ENCODE measurements around the gene MIPEP. TPM values are rescaled to one million over a fixed set of nuclear protein-coding genes. Genes with fewer than 3 reads are reported as not detected.
A peak's percentile ranks its signal among the peaks of the same experiment; 100 is the strongest.

MIPEP gene
- total RNA-seq, 1 donor from 2014 or later = 14.0 TPM

- Mint-ChIP-seq H3K27me3 (ENCODE audit: unreplicated experiment) (peaks cover 2% of the 10 kb centered on the region), H3K27ac (ENCODE audit: unreplicated experiment) (no peak overlapping the region), H3K4me1 (ENCODE audit: unreplicated experiment) (peaks cover 11% of the 10 kb centered on the region), H3K36me3 (ENCODE audit: unreplicated experiment) (no peaks in the 10 kb centered on the region), H3K4me3 (ENCODE audit: unreplicated experiment) (no peak overlapping the region), H3K9me3 (ENCODE audit: unreplicated experiment) (no peaks in the 10 kb centered on the region)
- DNase-seq (ENCODE audit: extremely low spot score, unreplicated experiment) = no peak
- TF ChIP-seq CTCF (IDR thresholded peaks at IDR 0.05) = no peak
Observed at GRCh38 chr13:23718996-23719395, 170.2 kb downstream of the MIPEP start.

DNA sequence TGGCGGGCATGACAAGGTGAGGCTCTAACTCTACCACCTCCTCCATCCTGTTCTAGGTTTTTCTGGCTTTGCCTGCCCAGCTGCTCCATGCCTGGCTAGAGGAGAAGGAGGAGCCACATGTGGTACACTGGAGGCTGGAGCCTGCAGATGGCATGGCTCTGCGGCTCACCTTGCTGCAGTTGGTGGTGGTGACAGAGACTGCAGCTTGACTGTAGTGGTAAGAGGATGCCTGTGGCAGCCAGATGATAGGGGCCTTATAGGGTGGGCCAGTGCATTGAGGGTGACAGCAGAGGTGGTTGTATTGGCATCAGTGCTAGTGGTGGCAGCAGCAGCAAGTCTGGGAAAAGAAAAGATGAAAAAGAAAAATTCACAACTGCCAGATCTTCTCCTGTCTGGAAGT is 172.8 kb downstream of the MIPEP start:
- peaks cover 2% of the 10 kb centered on the region for H3K4me1 Mint-ChIP-seq (ENCODE audit: unreplicated experiment)
- no peak for DNase-seq (ENCODE audit: extremely low spot score, unreplicated experiment)
- H3K27ac Mint-ChIP-seq (ENCODE audit: unreplicated experiment) = no peak overlapping the region
- no peak for TF ChIP-seq CTCF (IDR thresholded peaks at IDR 0.05)
- H3K4me3 Mint-ChIP-seq (ENCODE audit: unreplicated experiment) = no peak overlapping the region
- peaks cover 2% of the 10 kb centered on the region for H3K36me3 Mint-ChIP-seq (ENCODE audit: unreplicated experiment)
- peaks cover 15% of the 10 kb centered on the region for H3K9me3 Mint-ChIP-seq (ENCODE audit: unreplicated experiment)
- H3K27me3 Mint-ChIP-seq (ENCODE audit: unreplicated experiment) = peaks cover 3% of the 10 kb centered on the region

- TF ChIP-seq CTCF (IDR thresholded peaks at IDR 0.05) = peak; percentile 37
- Mint-ChIP-seq H3K27me3 (ENCODE audit: unreplicated experiment) (peaks cover 3% of the 10 kb centered on the region), H3K4me3 (ENCODE audit: unreplicated experiment) (no peak overlapping the region), H3K9me3 (ENCODE audit: unreplicated experiment) (peaks cover 15% of the 10 kb centered on the region), H3K4me1 (ENCODE audit: unreplicated experiment) (peaks cover 2% of the 10 kb centered on the region), H3K27ac (ENCODE audit: unreplicated experiment) (no peak overlapping the region), H3K36me3 (ENCODE audit: unreplicated experiment) (peaks cover 2% of the 10 kb centered on the region)
- no peak for DNase-seq (ENCODE audit: extremely low spot score, unreplicated experiment)
Observed at GRCh38 chr13:23715762-23716235, 173.4 kb downstream of the MIPEP start.

GRCh38 chr13:23715092-23715761 is 174.0 kb downstream of the MIPEP start:
- no peak for DNase-seq (ENCODE audit: extremely low spot score, unreplicated experiment)
- Mint-ChIP-seq H3K4me3 (ENCODE audit: unreplicated experiment) (no peak overlapping the region), H3K36me3 (ENCODE audit: unreplicated experiment) (peaks cover 2% of the 10 kb centered on the region), H3K27me3 (ENCODE audit: unreplicated experiment) (peaks cover 3% of the 10 kb centered on the region), H3K27ac (ENCODE audit: unreplicated experiment) (no peak overlapping the region), H3K4me1 (ENCODE audit: unreplicated experiment) (peaks cover 2% of the 10 kb centered on the region), H3K9me3 (ENCODE audit: unreplicated experiment) (peaks cover 15% of the 10 kb centered on the region)
- TF ChIP-seq CTCF (IDR thresholded peaks at IDR 0.05) = no peak

- H3K27ac Mint-ChIP-seq (ENCODE audit: unreplicated experiment) = no peak overlapping the region
- H3K27me3 Mint-ChIP-seq (ENCODE audit: unreplicated experiment) = peaks cover 3% of the 10 kb centered on the region
- TF ChIP-seq CTCF (IDR thresholded peaks at IDR 0.05) = no peak
- H3K9me3 Mint-ChIP-seq (ENCODE audit: unreplicated experiment) = peaks cover 15% of the 10 kb centered on the region
- H3K4me3 Mint-ChIP-seq (ENCODE audit: unreplicated experiment) = no peak overlapping the region
- DNase-seq (ENCODE audit: extremely low spot score, unreplicated experiment) = no peak
- peaks cover 2% of the 10 kb centered on the region for H3K36me3 Mint-ChIP-seq (ENCODE audit: unreplicated experiment)
- peaks cover 2% of the 10 kb centered on the region for H3K4me1 Mint-ChIP-seq (ENCODE audit: unreplicated experiment)
Observed at GRCh38 chr13:23714672-23715071, 174.5 kb downstream of the MIPEP start.
